GM12878 (cell line): ENCODE measurements around the gene NEU4.

Experiments
- FOXM1 ChIP-seq: IDR thresholded peaks from 2 replicates; pipeline ENCODE4 v1.6.1; 2012; ENCODE audit warnings: low read depth, mild to moderate bottlenecking, inconsistent platforms, low read length, moderate library complexity
- HDGF ChIP-seq: fragments of 450-650 bp; IDR thresholded peaks from 2 replicates; pipeline ENCODE4 v1.6.1; 2016; ENCODE audit warnings: antibody characterized with exemption
- TF ChIP-seq, protein P1 (sequence below), 3 experiments: IDR thresholded peaks in 2 of 3; conservative IDR thresholded peaks in 1 of 3; 2 replicates each; pipeline ENCODE4 v1.5.1; 2011; ENCODE audit warnings: low read depth in 3 of 3, low read length in 3 of 3, mild to moderate bottlenecking in 3 of 3, control low read depth in 2 of 3, moderate library complexity in 2 of 3, inconsistent platforms in 1 of 3, mixed read lengths in 1 of 3; ENCODE audit not compliant: control insufficient read depth in 2 of 3, insufficient read depth in 1 of 3; ENCODE audit errors: extremely low read depth in 1 of 3

GRCh38 chr2:241844831-241845578 lies 36.0 kb downstream of the NEU4 start:
- TF ChIP-seq FOXM1 (no peak), HDGF (no peak)
- TF ChIP-seq, protein P1, sequence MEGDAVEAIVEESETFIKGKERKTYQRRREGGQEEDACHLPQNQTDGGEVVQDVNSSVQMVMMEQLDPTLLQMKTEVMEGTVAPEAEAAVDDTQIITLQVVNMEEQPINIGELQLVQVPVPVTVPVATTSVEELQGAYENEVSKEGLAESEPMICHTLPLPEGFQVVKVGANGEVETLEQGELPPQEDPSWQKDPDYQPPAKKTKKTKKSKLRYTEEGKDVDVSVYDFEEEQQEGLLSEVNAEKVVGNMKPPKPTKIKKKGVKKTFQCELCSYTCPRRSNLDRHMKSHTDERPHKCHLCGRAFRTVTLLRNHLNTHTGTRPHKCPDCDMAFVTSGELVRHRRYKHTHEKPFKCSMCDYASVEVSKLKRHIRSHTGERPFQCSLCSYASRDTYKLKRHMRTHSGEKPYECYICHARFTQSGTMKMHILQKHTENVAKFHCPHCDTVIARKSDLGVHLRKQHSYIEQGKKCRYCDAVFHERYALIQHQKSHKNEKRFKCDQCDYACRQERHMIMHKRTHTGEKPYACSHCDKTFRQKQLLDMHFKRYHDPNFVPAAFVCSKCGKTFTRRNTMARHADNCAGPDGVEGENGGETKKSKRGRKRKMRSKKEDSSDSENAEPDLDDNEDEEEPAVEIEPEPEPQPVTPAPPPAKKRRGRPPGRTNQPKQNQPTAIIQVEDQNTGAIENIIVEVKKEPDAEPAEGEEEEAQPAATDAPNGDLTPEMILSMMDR (IDR thresholded peaks at IDR 0.05 in 2 of 3, conservative IDR thresholded peaks at IDR 0.05 in 1 of 3; ENCODE audit: control insufficient read depth in 2 of 3, extremely low read depth in 1 of 3, insufficient read depth in 1 of 3, low read depth in 3 of 3, low read length in 3 of 3): no peak
